Transverse colon (tissue), 4 donors: ENCODE data around the gene GATC. TPM values are rescaled to one million over a fixed set of nuclear protein-coding genes. Genes with fewer than 3 reads are reported as not detected.

Experiments
- DNase-seq: peaks from one replicate; pipeline ENCODE4 v3.0.0-alpha.2; 2019
- H3K27ac ChIP-seq, 4 donors: fragments of 200-600 bp; sonication (generic); 2 replicates each; pipeline ENCODE4 v1.5.1; 2016 to 2018; ENCODE audit warnings: inconsistent platforms in 4 of 4
- H3K27me3 ChIP-seq: fragments of 200-600 bp; sonication (generic); 2 replicates; pipeline ENCODE4 v1.5.1; 2017; ENCODE audit warnings: inconsistent platforms
- H3K36me3 ChIP-seq, 4 donors: fragments of 200-600 bp; sonication (generic); 2 replicates each; pipeline ENCODE4 v1.5.1; 2017 to 2019; ENCODE audit warnings: inconsistent platforms in 4 of 4
- H3K4me1 ChIP-seq, 4 donors: fragments of 200-600 bp; sonication (generic); 2 replicates each; pipeline ENCODE4 v1.5.1; 2017 to 2020; ENCODE audit warnings: inconsistent platforms in 4 of 4
- H3K4me3 ChIP-seq, 4 donors: fragments of 200-600 bp; sonication (generic); 1 replicate in 1 of 4; 2 replicates in 3 of 4; pipeline versions ENCODE4 v1.5.1 to v1.6.1; 2017 to 2019; ENCODE audit warnings: inconsistent platforms in 4 of 4
- H3K9me3 ChIP-seq, 2 donors: fragments of 200-600 bp; sonication (generic); 2 replicates each; pipeline ENCODE4 v1.5.1; 2017 to 2019; ENCODE audit warnings: inconsistent platforms in 2 of 2
- EP300 ChIP-seq: sonication (generic); formaldehyde crosslinking; IDR thresholded peaks from one replicate; pipeline ENCODE4 v1.6.1; 2017; ENCODE audit warnings: antibody characterized with exemption, low read depth
- POLR2A ChIP-seq: fragments of 450-650 bp; IDR thresholded peaks from one replicate; pipeline ENCODE4 v1.6.1; 2016; ENCODE audit warnings: antibody characterized with exemption, mild to moderate bottlenecking, moderate library complexity
- POLR2AphosphoS5 ChIP-seq, 3 donors: sonication (generic); formaldehyde crosslinking; IDR thresholded peaks; one replicate each; pipeline ENCODE4 v1.6.1; 2016; ENCODE audit warnings: antibody characterized with exemption in 3 of 3
- WGBS, 2 donors: methylation state at CpG; one replicate each; pipeline ENCODE4 v1.1.5; 2018; ENCODE audit warnings: low coverage in 1 of 2; 5-methylcytosine and 5-hydroxymethylcytosine counted together
- in situ Hi-C, 4 donors: fragments of 200-750 bp; cut with MboI; loops; one replicate each; pipeline versions ENCODE4 v1.15.0 to v1.15.1; 2017; ENCODE audit warnings: low sequenced_read_pairs in 3 of 4, low pct_ligation_motif_present in 1 of 4, low pct_unique_long_range_greater_than_20kb in 1 of 4
- intact Hi-C: fragments of 100-400 bp; cut with DNase I; formaldehyde crosslinking; loops from one replicate; pipeline ENCODE4 v1.15.1; 2023; ENCODE audit warnings: low total_unique reads
- total RNA-seq, 4 donors: library from RNA; depleted of rRNA; stranded (reverse); fragments of >200 nt; gene quantifications; one replicate each; pipeline ENCODE4 v1.1.0, GENCODE V29; 2016
- TF ChIP-seq, protein P1 (sequence below), 5 experiments: fragments of 200-600 bp in 3 of 5; fragments of 450-650 bp in 2 of 5; sonication (generic) in 3 of 5; IDR thresholded peaks; 1 replicate in 2 of 5; 2 replicates in 3 of 5; pipeline ENCODE4 v1.5.1; 2016 to 2017; ENCODE audit warnings: antibody characterized with exemption in 5 of 5, inconsistent platforms in 3 of 5, mild to moderate bottlenecking in 2 of 5, moderate library complexity in 1 of 5

Gene GATC
- total RNA-seq, 4 donors from 2014 or later: 15.5 to 21.6 (median 19.2) TPM

DNA sequence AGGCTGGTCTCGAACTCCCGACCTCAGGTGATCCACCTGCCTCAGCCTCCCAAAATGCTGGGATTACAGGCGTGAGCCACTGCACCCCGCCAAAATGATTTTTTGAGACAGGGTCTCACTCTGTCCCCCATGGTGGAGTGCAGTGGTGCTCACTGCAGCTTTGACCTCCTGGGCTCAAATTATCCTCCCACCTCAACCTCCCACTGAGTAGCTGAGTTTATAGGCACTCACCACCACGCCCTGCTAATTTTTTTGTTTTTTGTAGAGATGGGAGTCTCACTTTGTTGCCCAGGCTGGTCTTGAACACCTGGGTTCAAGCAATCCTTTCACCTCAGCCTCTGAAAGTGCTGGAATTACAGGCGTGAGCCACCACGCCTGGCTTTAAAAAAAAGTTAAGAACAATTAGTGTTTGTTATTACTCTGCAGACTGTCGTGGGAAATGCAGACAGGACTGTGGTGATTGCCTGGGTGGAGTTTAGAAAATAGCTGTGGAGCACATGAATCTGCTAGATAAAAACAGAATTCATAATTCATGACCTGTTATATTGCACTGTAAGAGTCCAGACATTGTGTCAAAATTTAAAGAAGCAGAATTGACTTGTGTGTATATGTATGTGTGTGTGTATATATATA is 17.5 kb upstream of the GATC start:
- Histone ChIP-seq H3K36me3 (no peaks in the 10 kb centered on the region), H3K4me3 (no peak overlapping the region), H3K27ac (peak overlapping the region; percentile 29 to 68 (median 63)), H3K9me3 (no peaks in the 10 kb centered on the region), H3K4me1 (peaks cover 0 to 21% (median 10%) of the 10 kb centered on the region in 4 donors), H3K27me3 (no peaks in the 10 kb centered on the region)
- in situ Hi-C loops (loop anchor here in 2 of 4 donors (5.0 kb wide), 2 partner anchors 71 to 76 kb away; no protein-coding TSS in a partner anchor), intact Hi-C loops (loop anchor here (5.0 kb wide), 1 partner anchor 71 kb away; no protein-coding TSS in a partner anchor)
- DNase-seq: peak; percentile 55
- 21 to 30% methylated on average over 3 to 8 of the region's 8 CpGs for WGBS, 2 donors
- TF ChIP-seq EP300 (no peak), POLR2A (no peak), POLR2AphosphoS5 (IDR thresholded peaks at IDR 0.05) (no peak)
- TF ChIP-seq, protein P1, sequence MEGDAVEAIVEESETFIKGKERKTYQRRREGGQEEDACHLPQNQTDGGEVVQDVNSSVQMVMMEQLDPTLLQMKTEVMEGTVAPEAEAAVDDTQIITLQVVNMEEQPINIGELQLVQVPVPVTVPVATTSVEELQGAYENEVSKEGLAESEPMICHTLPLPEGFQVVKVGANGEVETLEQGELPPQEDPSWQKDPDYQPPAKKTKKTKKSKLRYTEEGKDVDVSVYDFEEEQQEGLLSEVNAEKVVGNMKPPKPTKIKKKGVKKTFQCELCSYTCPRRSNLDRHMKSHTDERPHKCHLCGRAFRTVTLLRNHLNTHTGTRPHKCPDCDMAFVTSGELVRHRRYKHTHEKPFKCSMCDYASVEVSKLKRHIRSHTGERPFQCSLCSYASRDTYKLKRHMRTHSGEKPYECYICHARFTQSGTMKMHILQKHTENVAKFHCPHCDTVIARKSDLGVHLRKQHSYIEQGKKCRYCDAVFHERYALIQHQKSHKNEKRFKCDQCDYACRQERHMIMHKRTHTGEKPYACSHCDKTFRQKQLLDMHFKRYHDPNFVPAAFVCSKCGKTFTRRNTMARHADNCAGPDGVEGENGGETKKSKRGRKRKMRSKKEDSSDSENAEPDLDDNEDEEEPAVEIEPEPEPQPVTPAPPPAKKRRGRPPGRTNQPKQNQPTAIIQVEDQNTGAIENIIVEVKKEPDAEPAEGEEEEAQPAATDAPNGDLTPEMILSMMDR (IDR thresholded peaks at IDR 0.05): no peak

DNA sequence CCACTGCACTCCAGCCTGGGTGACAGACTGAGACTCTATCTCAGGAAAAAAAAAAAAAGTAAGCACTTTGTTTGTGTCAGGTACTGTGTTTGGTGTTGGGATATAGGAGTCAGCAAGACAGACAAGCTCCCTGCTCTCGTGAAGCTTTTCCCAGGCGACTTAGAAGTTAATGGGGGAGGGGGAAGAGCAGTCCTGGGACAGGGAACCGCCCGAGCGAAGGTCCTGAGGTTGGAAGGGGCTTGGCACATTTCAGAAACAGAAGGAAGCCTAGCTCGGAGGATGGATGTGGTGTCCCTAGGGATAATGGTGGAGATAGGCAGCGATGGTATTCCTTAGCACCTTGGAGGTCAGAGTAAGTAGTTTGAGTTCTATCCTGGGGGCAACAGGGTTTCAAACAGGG is 16.9 kb upstream of the GATC start:
- TF ChIP-seq, protein P1 (IDR thresholded peaks at IDR 0.05): no peak
- TF ChIP-seq EP300 (no peak), POLR2A (no peak), POLR2AphosphoS5 (IDR thresholded peaks at IDR 0.05) (no peak)
- Histone ChIP-seq H3K27ac (peak overlapping the region; percentile 23 to 68 (median 48)), H3K36me3 (no peaks in the 10 kb centered on the region), H3K9me3 (no peaks in the 10 kb centered on the region), H3K27me3 (no peaks in the 10 kb centered on the region), H3K4me3 (no peak overlapping the region), H3K4me1 (peaks cover 0 to 21% (median 10%) of the 10 kb centered on the region in 4 donors)
- in situ Hi-C loops: loop anchor here in 2 of 4 donors (5.0 kb wide), 2 partner anchors 72 to 77 kb away; no protein-coding TSS in a partner anchor
- peak; percentile 49 for DNase-seq
- intact Hi-C loops: loop anchor here (5.0 kb wide), 1 partner anchor 72 kb away; no protein-coding TSS in a partner anchor
- 17 to 41% methylated on average over 1 to 7 of the region's 7 CpGs for WGBS, 2 donors

DNA sequence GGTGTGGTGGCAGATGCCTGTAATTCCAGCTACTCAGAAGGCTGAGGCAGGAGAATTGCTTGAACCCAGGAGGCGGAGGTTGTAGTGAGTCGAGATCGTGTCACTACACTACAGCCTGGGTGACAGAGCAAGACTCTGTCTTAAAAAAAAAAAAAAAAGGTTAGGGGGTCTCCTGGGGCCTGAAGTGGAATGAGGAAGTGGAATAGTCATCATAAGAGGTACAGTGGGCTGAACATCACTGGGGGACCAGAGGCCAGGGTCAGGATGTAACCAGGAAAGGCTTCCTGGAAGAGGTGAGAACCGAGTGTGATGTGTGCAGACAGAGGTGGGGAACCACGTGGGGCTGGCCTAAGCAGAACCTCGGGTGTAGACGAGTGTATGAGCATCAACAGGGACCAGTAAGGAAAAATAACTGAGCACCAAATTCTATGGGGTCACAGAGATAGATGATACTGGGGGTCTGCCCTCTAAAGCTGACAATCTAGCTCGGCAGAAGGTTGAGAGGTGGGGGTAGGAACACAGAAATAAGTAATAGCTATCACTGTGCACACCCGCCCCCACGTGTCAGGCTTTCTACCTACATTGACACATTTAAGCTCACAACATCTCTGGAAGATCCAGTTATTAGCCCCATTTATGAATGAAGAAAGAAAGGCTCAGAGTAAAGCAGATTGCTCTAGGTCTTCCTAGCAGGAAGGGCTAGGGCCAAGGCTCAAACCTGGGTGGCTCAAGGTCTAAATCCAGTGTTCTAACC is 13.3 kb upstream of the GATC start:
- intact Hi-C loops (no loop called here), in situ Hi-C loops (loop anchor here in 2 of 4 donors (10.0 kb wide), 2 partner anchors 78 to 108 kb away; partner anchors contain the start of gene PLA2G1B (in 1 of the 2))
- no peaks in the 10 kb centered on the region for H3K9me3 ChIP-seq

DNA sequence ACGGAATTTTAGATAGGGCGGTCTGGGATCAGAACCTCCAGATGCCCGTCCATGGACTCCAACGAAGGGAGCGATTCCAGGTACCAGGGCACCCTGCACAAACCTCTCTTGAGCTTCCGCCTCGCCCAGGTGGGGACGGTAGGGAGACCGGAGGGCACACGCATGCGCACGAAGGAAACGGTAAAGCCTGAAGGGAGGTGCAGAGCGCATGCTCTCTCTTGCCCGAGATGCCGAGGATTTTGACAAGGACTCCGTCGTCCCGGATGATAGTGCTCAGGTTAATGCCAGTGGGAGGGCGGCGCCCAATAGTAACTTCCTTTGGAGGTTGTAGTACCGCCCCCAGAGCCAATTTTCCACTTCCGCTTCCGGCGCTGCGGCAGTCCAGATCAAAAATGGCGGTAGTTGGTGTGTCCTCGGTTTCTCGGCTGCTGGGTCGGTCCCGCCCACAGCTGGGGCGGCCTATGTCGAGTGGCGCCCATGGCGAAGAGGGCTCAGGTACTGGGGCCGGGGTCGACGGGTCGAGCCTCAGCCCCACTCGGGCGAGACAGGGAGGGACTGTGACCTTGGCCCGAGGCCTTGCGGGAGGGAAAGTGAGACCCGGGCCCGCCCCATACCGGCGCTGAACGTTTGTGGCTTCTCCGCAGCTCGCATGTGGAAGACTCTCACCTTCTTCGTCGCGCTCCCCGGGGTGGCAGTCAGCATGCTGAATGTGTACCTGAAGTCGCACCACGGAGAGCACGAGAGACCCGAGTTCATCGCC is 8.3 kb upstream of the GATC start, which contains the start of gene COX6A1:
TSS of gene COX6A1 (plus strand) at position 379 of the 760 bp plus-strand sequence. CDS start at position 393, 14 bp downstream.
- 0 to 1% methylated on average over 15 to 48 of the region's 59 CpGs for WGBS, 2 donors

More for the DNA sequence above, 13.3 kb upstream of the GATC start:
- WGBS, 2 donors: 56 to 66% methylated on average over 4 to 10 of the region's 10 CpGs
- Histone ChIP-seq H3K36me3 (no peaks in the 10 kb centered on the region), H3K27me3 (no peaks in the 10 kb centered on the region), H3K4me1 (peaks cover 0 to 23% (median 10%) of the 10 kb centered on the region in 4 donors), H3K4me3 (no peak overlapping the region), H3K27ac (no peak overlapping the region)
- TF ChIP-seq EP300 (no peak), POLR2AphosphoS5 (IDR thresholded peaks at IDR 0.05) (no peak)
- no peak for DNase-seq

More for the DNA sequence above, 8.3 kb upstream of the GATC start, which contains the start of gene COX6A1:
- peaks cover 0 to 7% (median 0%) of the 10 kb centered on the region in 4 donors for H3K36me3 ChIP-seq
- in situ Hi-C loops (loop anchor here in 2 of 4 donors (10.0 kb wide), 2 partner anchors 83 to 113 kb away; partner anchors contain the start of gene PLA2G1B (in 1 of the 2)), intact Hi-C loops (no loop called here)
- H3K27ac ChIP-seq: peak within 1 kb of the TSS; percentile 90 to 92 (median 92)
- no peaks in the 10 kb centered on the region for H3K27me3 ChIP-seq
- no peaks in the 10 kb centered on the region for H3K9me3 ChIP-seq
- peak; percentile 98 for DNase-seq
- peaks cover 11 to 20% (median 13%) of the 10 kb centered on the region in 4 donors for H3K4me1 ChIP-seq
- peak within 1 kb of the TSS; percentile 69 to 94 (median 83) for H3K4me3 ChIP-seq
- TF ChIP-seq POLR2A (peak; percentile 89), POLR2AphosphoS5 (IDR thresholded peaks at IDR 0.05) (peak; percentile 73 to 92 (median 92)), EP300 (no peak)
- TF ChIP-seq, protein P1 (IDR thresholded peaks at IDR 0.05): peak in 1 of 5 experiments; percentile 12
